Measurements from ENCODE around the gene HLCS. TPM values are rescaled to one million over a fixed set of nuclear protein-coding genes. Genes with fewer than 3 reads are reported as not detected.

Gene HLCS
- total RNA-seq, 1 experiment from 2014 or later, result 12.7 TPM

DNA sequence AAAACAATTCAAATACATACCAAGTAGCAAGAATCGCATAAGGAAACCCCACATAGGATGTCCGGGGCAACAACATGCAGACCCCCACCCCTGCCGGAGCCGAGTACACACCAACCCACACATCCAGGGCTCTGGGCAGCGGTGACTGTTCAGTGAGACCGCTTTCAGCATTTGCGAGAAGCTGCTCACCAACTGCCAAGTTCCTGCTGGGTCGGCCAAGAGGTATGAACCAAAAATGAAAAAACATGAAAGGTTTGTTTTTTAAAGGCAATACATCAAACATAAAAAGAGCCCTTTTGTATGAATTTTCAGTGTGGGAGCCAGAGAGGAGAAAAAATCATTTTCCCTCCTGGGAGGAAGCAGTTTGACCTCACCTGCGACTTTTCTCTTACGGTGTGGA is 175.3 kb downstream of the HLCS start:
- Histone ChIP-seq H3K23ac (ENCODE audit: insufficient read length, low read depth, low read length) (no peak overlapping the region), H3K4me2 (ENCODE audit: insufficient read depth, insufficient read length, low read length) (no peak overlapping the region), H4K20me1 (ENCODE audit: control insufficient read depth, insufficient read depth, insufficient read length) (no peaks in the 10 kb centered on the region), H3T11ph (ENCODE audit: low read length) (no peak overlapping the region), H3K4ac (ENCODE audit: low read depth, low read length) (no peak overlapping the region), H3K27me3 (ENCODE audit: insufficient read depth, low read length) (no peaks in the 10 kb centered on the region), H3K56ac (ENCODE audit: insufficient read length, low read depth, low read length) (no peak overlapping the region), H2AFZ (ENCODE audit: low read length) (no peak overlapping the region), H3K27ac (ENCODE audit: insufficient read length, low read depth, low read length) (no peak overlapping the region), H3K79me2 (ENCODE audit: insufficient read depth, low read length) (no peaks in the 10 kb centered on the region), H3K23me2 (ENCODE audit: insufficient read length, low read depth, low read length, poor library complexity, severe bottlenecking) (no peaks in the 10 kb centered on the region), H4K8ac (replicated peaks; ENCODE audit: insufficient read length, low read depth, low read length) (no peak overlapping the region), H2BK12ac (ENCODE audit: insufficient read length, low read depth, low read length) (no peak overlapping the region), H3K14ac (ENCODE audit: insufficient read depth, low read length) (no peak overlapping the region), H2AK5ac (ENCODE audit: insufficient read length, low read length) (no peak overlapping the region), H3K9me3 (ENCODE audit: control insufficient read depth, low read depth, low read length) (no peaks in the 10 kb centered on the region), H4K91ac (ENCODE audit: insufficient read length, low read depth, low read length) (no peak overlapping the region), H2BK5ac (ENCODE audit: insufficient read length, low read length) (no peak overlapping the region), H2BK120ac (ENCODE audit: low read depth, low read length, poor library complexity, severe bottlenecking) (no peak overlapping the region), H3K79me1 (ENCODE audit: insufficient read depth, low read depth, low read length, poor library complexity, severe bottlenecking) (no peaks in the 10 kb centered on the region), H2BK20ac (ENCODE audit: low read depth, low read length, poor library complexity, severe bottlenecking) (no peak overlapping the region), H3K9ac (ENCODE audit: extremely low read depth, insufficient read length, low read length) (no peak overlapping the region), H3K4me1 (ENCODE audit: insufficient read depth, low read length) (peaks cover 7% of the 10 kb centered on the region; the same call in 1 of the 2 replicates), H2BK15ac (ENCODE audit: low read depth, low read length) (no peak overlapping the region), H3K18ac (ENCODE audit: insufficient read length, low read depth, low read length) (no peak overlapping the region), H4K5ac (ENCODE audit: insufficient read length, low read depth, low read length) (no peak overlapping the region)
- WGBS (ENCODE audit: extremely low coverage, insufficient read length, low lambda C conversion rate), result no CpG with 5 or more reads among the region's 10 CpGs
- Mint-ChIP-seq H3K4me1 (peaks cover 11 to 20% of the 10 kb centered on the region in 2 experiments), H3K27ac (no peak overlapping the region), H3K27me3 (ENCODE audit: low read depth) (no peaks in the 10 kb centered on the region), H3K4me3 (no peak overlapping the region), H3K9me3 (no peaks in the 10 kb centered on the region; a peak in 1 of 5 replicates), H3K36me3 (ENCODE audit: insufficient read depth in 1 of 3, low read depth in 3 of 3) (no peaks in the 10 kb centered on the region)
- TF ChIP-seq, protein P1, sequence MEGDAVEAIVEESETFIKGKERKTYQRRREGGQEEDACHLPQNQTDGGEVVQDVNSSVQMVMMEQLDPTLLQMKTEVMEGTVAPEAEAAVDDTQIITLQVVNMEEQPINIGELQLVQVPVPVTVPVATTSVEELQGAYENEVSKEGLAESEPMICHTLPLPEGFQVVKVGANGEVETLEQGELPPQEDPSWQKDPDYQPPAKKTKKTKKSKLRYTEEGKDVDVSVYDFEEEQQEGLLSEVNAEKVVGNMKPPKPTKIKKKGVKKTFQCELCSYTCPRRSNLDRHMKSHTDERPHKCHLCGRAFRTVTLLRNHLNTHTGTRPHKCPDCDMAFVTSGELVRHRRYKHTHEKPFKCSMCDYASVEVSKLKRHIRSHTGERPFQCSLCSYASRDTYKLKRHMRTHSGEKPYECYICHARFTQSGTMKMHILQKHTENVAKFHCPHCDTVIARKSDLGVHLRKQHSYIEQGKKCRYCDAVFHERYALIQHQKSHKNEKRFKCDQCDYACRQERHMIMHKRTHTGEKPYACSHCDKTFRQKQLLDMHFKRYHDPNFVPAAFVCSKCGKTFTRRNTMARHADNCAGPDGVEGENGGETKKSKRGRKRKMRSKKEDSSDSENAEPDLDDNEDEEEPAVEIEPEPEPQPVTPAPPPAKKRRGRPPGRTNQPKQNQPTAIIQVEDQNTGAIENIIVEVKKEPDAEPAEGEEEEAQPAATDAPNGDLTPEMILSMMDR (conservative IDR thresholded peaks at IDR 0.05), result no peak
- DNase-seq, result no peak

Data from H9 (cell line).